HepG2 (cell line): ENCODE measurements around the gene TENM3. TPM values are rescaled to one million over a fixed set of nuclear protein-coding genes. Genes with fewer than 3 reads are reported as not detected.

ENCODE experiments used
- ATAC-seq: fragments of 200-7000 bp; cut with Tn5 transposase; 3 replicates; pipeline ENCODE4 v1.9.1; 2020; ENCODE audit warnings: mild to moderate bottlenecking, moderate library complexity
- BruUV-seq: library from RNA; stranded (reverse); fragments of 400-500 nt; replicated peaks from 2 replicates; lab custom pipeline; 2021; lab: Mats Ljungman, UMichigan
- CTCF ChIA-PET: fragments of 300-600 bp; formaldehyde crosslinking; extraction: SDS; loops from one replicate; lab custom pipeline; 2021; ENCODE audit warnings: low total read pairs, inconsistent platforms, low intra/inter-chr PET ratio; lab: Yijun Ruan, JAX
- POLR2A ChIA-PET: fragments of 350-600 bp; sonication (Branson Sonifier 250); formaldehyde crosslinking; loops from one replicate; lab custom pipeline; 2020; ENCODE audit warnings: antibody characterized with exemption, inconsistent platforms; lab: Yijun Ruan, JAX
- DNase-seq: peaks from one replicate; pipeline ENCODE4 v3.0.0-alpha.2; 2015; ENCODE audit warnings: low spot score
- FAIRE-seq: peaks from 3 replicates; lab custom pipeline; 2011; peaks lifted over from hg19 to GRCh38; lab: Jason Lieb, UNC
- H2AFZ ChIP-seq: one replicate; pipeline ENCODE4 v1.6.1; 2011; ENCODE audit warnings: low read length, inconsistent platforms
- H3K27ac ChIP-seq: fragments of 300-600 bp; 3 replicates; pipeline ENCODE4 v1.8.0; 2011; ENCODE audit warnings: mixed run types, mild to moderate bottlenecking, mixed read lengths, low read length, inconsistent platforms; ENCODE audit not compliant: insufficient read depth; ENCODE audit errors: extremely low read length
- H3K27me3 ChIP-seq, 2 experiments: fragments of 200-600 bp in 1 of 2; 2 replicates in 1 of 2; 3 replicates in 1 of 2; pipeline versions ENCODE4 v1.6.0 to v1.8.0; 2011; ENCODE audit warnings: low read length in 2 of 2, mild to moderate bottlenecking in 2 of 2, moderate library complexity in 2 of 2, inconsistent platforms in 1 of 2; ENCODE audit not compliant: insufficient read depth in 2 of 2, control insufficient read depth in 1 of 2
- H3K36me3 ChIP-seq, 2 experiments: fragments of 200-600 bp in 1 of 2; replicated peaks in 1 of 2; 2 replicates in 1 of 2; 3 replicates in 1 of 2; pipeline versions ENCODE4 v1.5.1 to v1.8.0; 2011; ENCODE audit warnings: low read length in 2 of 2, inconsistent platforms in 1 of 2; ENCODE audit not compliant: insufficient read depth in 2 of 2, control insufficient read depth in 1 of 2
- H3K4me1 ChIP-seq: 2 replicates; pipeline ENCODE4 v1.5.1; 2012; ENCODE audit warnings: low read length, inconsistent platforms; ENCODE audit not compliant: insufficient read depth
- H3K4me2 ChIP-seq: 2 replicates; pipeline ENCODE4 v1.6.0; 2011; ENCODE audit warnings: low read depth, low read length, inconsistent platforms
- H3K4me3 ChIP-seq, 3 experiments: fragments of 200-600 bp in 1 of 3; sonication (generic), shearing (Covaris generic) in 1 of 3; replicated peaks in 1 of 3; 2 replicates each; pipeline ENCODE4 v1.5.1; 2011 to 2016; ENCODE audit warnings: low read length in 3 of 3, inconsistent platforms in 2 of 3, low read depth in 2 of 3, mild to moderate bottlenecking in 2 of 3, control low read depth in 1 of 3, mixed read lengths in 1 of 3; ENCODE audit not compliant: insufficient read depth in 1 of 3
- H3K79me2 ChIP-seq: one replicate; pipeline ENCODE4 v1.6.1; 2011; ENCODE audit warnings: low read length, inconsistent platforms; ENCODE audit not compliant: insufficient read depth
- H3K9ac ChIP-seq: 2 replicates; pipeline ENCODE4 v1.6.0; 2011; ENCODE audit warnings: mild to moderate bottlenecking, low read depth, low read length, inconsistent platforms; ENCODE audit not compliant: insufficient read depth
- H3K9me3 ChIP-seq: 2 replicates; pipeline ENCODE4 v1.5.1; 2012; ENCODE audit warnings: mild to moderate bottlenecking, low read length
- H4K20me1 ChIP-seq: 2 replicates; pipeline ENCODE4 v1.6.0; 2011; ENCODE audit warnings: inconsistent platforms, mild to moderate bottlenecking, low read length, moderate library complexity; ENCODE audit not compliant: insufficient read depth
- ATRX ChIP-seq: sonication (generic); formaldehyde crosslinking; IDR thresholded peaks from 2 replicates; pipeline ENCODE4 v1.4.0; 2020; ENCODE audit warnings: missing genetic modification reagents, borderline replicate concordance
- CEBPZ ChIP-seq: IDR thresholded peaks from 2 replicates; pipeline ENCODE4 v1.6.1; 2012; ENCODE audit warnings: low read length, improper control_type of control experiment
- HIC2 ChIP-seq: sonication (generic); formaldehyde crosslinking; IDR thresholded peaks from 2 replicates; pipeline ENCODE4 v1.9.0; 2022; ENCODE audit warnings: low read depth, missing genetic modification reagents
- MATR3 ChIP-seq: sonication (generic); formaldehyde crosslinking; IDR thresholded peaks from 2 replicates; pipeline ENCODE4 v1.4.0; 2020; ENCODE audit warnings: missing genetic modification reagents
- MXD1 ChIP-seq: sonication (generic); formaldehyde crosslinking; IDR thresholded peaks from 2 replicates; pipeline ENCODE4 v1.4.0; 2020; ENCODE audit warnings: mild to moderate bottlenecking, missing genetic modification reagents
- SIN3B ChIP-seq: fragments of 150-350 bp; IDR thresholded peaks from 2 replicates; pipeline ENCODE4 v1.6.1; 2014; ENCODE audit warnings: low read length
- ZNF318 ChIP-seq: sonication (generic); formaldehyde crosslinking; IDR thresholded peaks from 2 replicates; pipeline ENCODE4 v1.4.0; 2020; ENCODE audit warnings: mild to moderate bottlenecking, missing genetic modification reagents
- ZNF329 ChIP-seq: sonication (generic); formaldehyde crosslinking; IDR thresholded peaks from 2 replicates; pipeline ENCODE4 v1.9.0; 2021; ENCODE audit warnings: low read depth, mild to moderate bottlenecking, missing genetic modification reagents
- ZNF331 ChIP-seq: sonication (generic); formaldehyde crosslinking; IDR thresholded peaks from 2 replicates; pipeline ENCODE4 v1.4.0; 2020; ENCODE audit warnings: missing genetic modification reagents
- ZNF552 ChIP-seq: sonication (generic); formaldehyde crosslinking; IDR thresholded peaks from 2 replicates; pipeline ENCODE4 v1.9.0; 2022; ENCODE audit warnings: missing genetic modification reagents, mild to moderate bottlenecking, borderline replicate concordance
- ZSCAN9 ChIP-seq: IDR thresholded peaks from 2 replicates; pipeline ENCODE4 v1.6.1; 2016; ENCODE audit warnings: borderline replicate concordance
- WGBS: methylation state at CpG from one replicate; pipeline ENCODE4 v1.1.6; 2017; ENCODE audit warnings: low lambda C conversion rate; 5-methylcytosine and 5-hydroxymethylcytosine counted together
- in situ Hi-C: cut with HindIII; loops from 2 replicates; pipeline ENCODE4 v1.10.0; 2017; ENCODE audit warnings: low pct_unique_long_range_greater_than_20kb; ENCODE audit not compliant: extremely low pct_ligation_motif_present
- intact Hi-C: fragments of 100-400 bp; cut with micrococcal nuclease; formaldehyde crosslinking; loops from one replicate; pipeline ENCODE4 v1.10.0; 2022; ENCODE audit not compliant: unreplicated experiment
- polyA plus RNA-seq, 8 experiments: library from polyadenylated mRNA; depleted of rRNA in 3 of 8; stranded (reverse) in 7 of 8; unstranded in 1 of 8; fragments of >200 nt; fragmentation: Illumina TruSeq in 4 of 8; extraction: Trizol in 4 of 8; gene quantifications; 2 replicates each; pipeline versions ENCODE4 v1.2.1 to v1.2.3, GENCODE V29; 2011 to 2016; ENCODE audit warnings: low read depth in 4 of 8, missing spikeins in 1 of 8, mixed read lengths in 1 of 8; ENCODE audit not compliant: insufficient read depth in 1 of 8
- total RNA-seq, 5 experiments: library from RNA; depleted of rRNA; stranded (reverse); fragments of >200 nt; fragmentation: Illumina TruSeq; extraction: Trizol; gene quantifications; 2 replicates each; pipeline ENCODE4 v1.2.3, GENCODE V29; 2016; ENCODE audit warnings: low read depth in 1 of 5

Gene TENM3
- total and polyA plus RNA-seq, 2 of the 13 experiments (the other 11 are each of a cell fraction or from before 2014, with no cell fraction given) = 0.04 TPM; not detected in 1

- H3K4me2 ChIP-seq = no peak overlapping the region
- no peak overlapping the region for H3K4me3 ChIP-seq
- no peak for FAIRE-seq
- H3K27me3 ChIP-seq = peaks cover 0 to 3% of the 10 kb centered on the region in 2 experiments; a peak in 1 of 5 replicates
- H2AFZ ChIP-seq = no peak overlapping the region
- no peak overlapping the region for H3K9ac ChIP-seq
- intact Hi-C loops (no loop called here), in situ Hi-C loops (no loop called here)
- no peaks in the 10 kb centered on the region for H3K79me2 ChIP-seq
- ChIA-PET POLR2A (no interaction called here), CTCF (no interaction called here)
- BruUV-seq = no TSS peak
- no peak overlapping the region for H3K27ac ChIP-seq
- no peak for DNase-seq
- WGBS = 2% methylated on average over 4 of the region's 4 CpGs
- H3K9me3 ChIP-seq = no peaks in the 10 kb centered on the region
- no peaks in the 10 kb centered on the region for H4K20me1 ChIP-seq
- H3K4me1 ChIP-seq = no peaks in the 10 kb centered on the region
- H3K36me3 ChIP-seq = no peaks in the 10 kb centered on the region
- ATAC-seq = no peak
- TF ChIP-seq ZSCAN9 (CRISPR knock-in tag) (no peak), CEBPZ (no peak), SIN3B (no peak), MXD1 (CRISPR knock-in tag) (no peak), ZNF329 (CRISPR knock-in tag) (no peak), HIC2 (no peak), MATR3 (CRISPR knock-in tag) (no peak), ATRX (CRISPR knock-in tag) (no peak), ZNF331 (no peak), ZNF552 (no peak), ZNF318 (CRISPR knock-in tag) (no peak)
Observed at GRCh38 chr4:182231080-182231479, 12.1 kb upstream of the TENM3 start.
